Mesenchymal stem cell (in vitro differentiated cells and primary cell): ENCODE results near the gene BRWD1.

Source experiments
- DNase-seq: peaks from one replicate; pipeline ENCODE4 v3.0.0-alpha.2; 2013
- H2AFZ ChIP-seq: one replicate; pipeline ENCODE4 v1.6.1; 2013; ENCODE audit warnings: low read depth, mild to moderate bottlenecking, control low read depth, inconsistent platforms, low read length, moderate library complexity
- H2AK5ac ChIP-seq: 2 replicates; pipeline ENCODE4 v1.6.1; 2013; ENCODE audit warnings: low read length, moderate library complexity, mild to moderate bottlenecking, inconsistent platforms; ENCODE audit not compliant: severe bottlenecking
- H2BK120ac ChIP-seq: one replicate; pipeline ENCODE4 v1.6.1; 2013; ENCODE audit warnings: low read depth, mild to moderate bottlenecking, inconsistent platforms, low read length, moderate library complexity
- H2BK12ac ChIP-seq, 2 experiments: one replicate each; pipeline ENCODE4 v1.6.1; 2013; ENCODE audit warnings: inconsistent platforms in 2 of 2, low read length in 2 of 2, mild to moderate bottlenecking in 2 of 2, moderate library complexity in 2 of 2, control low read depth in 1 of 2
- H2BK15ac ChIP-seq: one replicate; pipeline ENCODE4 v1.6.1; 2013; ENCODE audit warnings: mild to moderate bottlenecking, low read depth, inconsistent platforms; ENCODE audit not compliant: poor library complexity, severe bottlenecking
- H2BK5ac ChIP-seq: 2 replicates; pipeline ENCODE4 v1.6.1; 2013; ENCODE audit warnings: low read depth, mild to moderate bottlenecking, low read length, control low read depth, inconsistent platforms; ENCODE audit not compliant: poor library complexity, severe bottlenecking
- H3K14ac ChIP-seq, 2 experiments: one replicate each; pipeline ENCODE4 v1.6.1; 2013; ENCODE audit warnings: inconsistent platforms in 2 of 2, low read length in 2 of 2, control low read depth in 1 of 2, mild to moderate bottlenecking in 1 of 2, moderate library complexity in 1 of 2
- H3K18ac ChIP-seq, 2 experiments: one replicate each; pipeline ENCODE4 v1.6.1; 2013; ENCODE audit warnings: inconsistent platforms in 2 of 2, low read length in 2 of 2, control low read depth in 1 of 2, low read depth in 1 of 2, mild to moderate bottlenecking in 1 of 2
- H3K23ac ChIP-seq, 2 experiments: one replicate each; pipeline ENCODE4 v1.6.1; 2013; ENCODE audit warnings: inconsistent platforms in 2 of 2, low read length in 2 of 2, mild to moderate bottlenecking in 2 of 2, moderate library complexity in 2 of 2, control low read depth in 1 of 2
- H3K27ac ChIP-seq: 2 replicates; pipeline ENCODE4 v1.5.1; 2013; ENCODE audit warnings: mild to moderate bottlenecking, moderate library complexity, low read length, control low read depth, inconsistent platforms; ENCODE audit not compliant: poor library complexity, severe bottlenecking
- H3K27me3 ChIP-seq, 2 experiments: 2 replicates each; pipeline versions ENCODE4 v1.6.1 to v1.7.0; 2013; ENCODE audit warnings: low read length in 2 of 2, mild to moderate bottlenecking in 2 of 2, moderate library complexity in 2 of 2, control low read depth in 1 of 2, inconsistent platforms in 1 of 2; ENCODE audit not compliant: control insufficient read depth in 1 of 2, insufficient read depth in 1 of 2
- H3K36me3 ChIP-seq, 2 experiments: 2 replicates each; pipeline versions ENCODE4 v1.6.1 to v1.7.0; 2013; ENCODE audit warnings: low read length in 2 of 2, control low read depth in 1 of 2, inconsistent platforms in 1 of 2, low read depth in 1 of 2, mild to moderate bottlenecking in 1 of 2; ENCODE audit not compliant: insufficient read depth in 2 of 2, control insufficient read depth in 1 of 2
- H3K4ac ChIP-seq, 2 experiments: one replicate each; pipeline ENCODE4 v1.6.1; 2013; ENCODE audit warnings: inconsistent platforms in 2 of 2, low read length in 2 of 2, mild to moderate bottlenecking in 2 of 2, moderate library complexity in 2 of 2, control low read depth in 1 of 2, low read depth in 1 of 2
- H3K4me1 ChIP-seq: 2 replicates; pipeline ENCODE4 v1.6.1; 2013; ENCODE audit warnings: low read depth, low read length, control low read depth; ENCODE audit not compliant: control insufficient read depth, insufficient read depth
- H3K4me2 ChIP-seq: 2 replicates; pipeline ENCODE4 v1.6.1; 2013; ENCODE audit warnings: low read length, mild to moderate bottlenecking, inconsistent platforms; ENCODE audit not compliant: poor library complexity, severe bottlenecking
- H3K4me3 ChIP-seq, 2 experiments: 2 replicates each; pipeline versions ENCODE4 v1.5.1 to v1.7.0; 2013; ENCODE audit warnings: low read length in 2 of 2, mild to moderate bottlenecking in 2 of 2, control low read depth in 1 of 2, low read depth in 1 of 2; ENCODE audit not compliant: insufficient read depth in 1 of 2
- H3K79me1 ChIP-seq: replicated peaks from 2 replicates; pipeline ENCODE4 v1.6.1; 2013; ENCODE audit warnings: mild to moderate bottlenecking, control low read depth, low read length, inconsistent platforms; ENCODE audit not compliant: poor library complexity, severe bottlenecking
- H3K9ac ChIP-seq: 2 replicates; pipeline ENCODE4 v1.7.0; 2013; ENCODE audit warnings: mild to moderate bottlenecking, low read length, moderate library complexity
- H3K9me3 ChIP-seq: 2 replicates; pipeline ENCODE4 v1.7.0; 2013; ENCODE audit warnings: mild to moderate bottlenecking, low read length; ENCODE audit not compliant: control insufficient read depth
- H4K8ac ChIP-seq: one replicate; pipeline ENCODE4 v1.6.1; 2013; ENCODE audit warnings: inconsistent platforms, mild to moderate bottlenecking, low read length, moderate library complexity
- H4K91ac ChIP-seq: one replicate; pipeline ENCODE4 v1.6.1; 2013; ENCODE audit warnings: mild to moderate bottlenecking, low read length, inconsistent platforms
- WGBS: methylation state at CpG from one replicate; pipeline ENCODE4 v1.1.7; 2013; ENCODE audit warnings: mixed read lengths; 5-methylcytosine and 5-hydroxymethylcytosine counted together

Gene BRWD1

GRCh38 chr21:39182484-39183271, 130.8 kb downstream of the BRWD1 start:
- Histone ChIP-seq H2BK5ac (peak overlapping the region; percentile 75), H2AK5ac (no peak overlapping the region), H4K8ac (peak overlapping the region; percentile 86), H3K14ac (peak overlapping the region in 1 of 2 experiments; percentile 95), H2BK12ac (peak overlapping the region in 1 of 2 experiments; percentile 49), H3K27ac (peak overlapping the region; percentile 83), H2BK15ac (peak overlapping the region; percentile 68), H3K4ac (peak overlapping the region; percentile 75 to 91), H2BK120ac (no peak overlapping the region), H3K4me1 (peaks cover 5% of the 10 kb centered on the region), H3K4me2 (peak overlapping the region; percentile 74), H3K36me3 (peaks cover 4 to 31% of the 10 kb centered on the region in 2 experiments), H3K18ac (peak overlapping the region; percentile 96 to 97), H3K4me3 (peak overlapping the region; percentile 94 to 96), H2AFZ (peak overlapping the region; percentile 93), H3K27me3 (no peaks in the 10 kb centered on the region), H3K23ac (peak overlapping the region in 1 of 2 experiments; percentile 100), H3K9ac (peak overlapping the region; percentile 99), H4K91ac (peak overlapping the region; percentile 86), H3K79me1 (peaks cover 9% of the 10 kb centered on the region), H3K9me3 (no peaks in the 10 kb centered on the region)
- under 1% methylated on average over 32 of the region's 51 CpGs for WGBS
- DNase-seq, result peak; percentile 46

- no peak overlapping the region for H2BK5ac ChIP-seq
- 66% methylated on average over 8 of the region's 8 CpGs for WGBS
- H2BK120ac ChIP-seq, result no peak overlapping the region
- H2BK15ac ChIP-seq, result no peak overlapping the region
- no peak overlapping the region for H3K27ac ChIP-seq
- no peak overlapping the region for H3K23ac ChIP-seq
- H2BK12ac ChIP-seq, result no peak overlapping the region
- peak overlapping the region; percentile 99 for H3K9ac ChIP-seq
- H3K4ac ChIP-seq, result peak overlapping the region in 1 of 2 experiments; percentile 37
- H3K36me3 ChIP-seq, result peaks cover 4 to 31% of the 10 kb centered on the region in 2 experiments
- H2AFZ ChIP-seq, result no peak overlapping the region
- H3K4me1 ChIP-seq, result peaks cover 5% of the 10 kb centered on the region
- peak overlapping the region in 1 of 2 experiments; percentile 1 for H3K14ac ChIP-seq
- peaks cover 9% of the 10 kb centered on the region for H3K79me1 ChIP-seq
- H3K4me2 ChIP-seq, result peak overlapping the region; percentile 74
- no peaks in the 10 kb centered on the region for H3K9me3 ChIP-seq
- H3K4me3 ChIP-seq, result peak overlapping the region in 1 of 2 experiments; percentile 94
- no peak overlapping the region for H4K8ac ChIP-seq
- no peaks in the 10 kb centered on the region for H3K27me3 ChIP-seq
- no peak overlapping the region for H2AK5ac ChIP-seq
- no peak overlapping the region for H3K18ac ChIP-seq
- no peak overlapping the region for H4K91ac ChIP-seq
- peak; percentile 18 for DNase-seq
Observed at GRCh38 chr21:39182016-39182415, 131.4 kb downstream of the BRWD1 start.

- DNase-seq, result no peak
- no peak overlapping the region for H3K18ac ChIP-seq
Observed at GRCh38 chr21:39181205-39181818, 132.1 kb downstream of the BRWD1 start.

GRCh38 chr21:39180429-39181019, 132.9 kb downstream of the BRWD1 start:
- Histone ChIP-seq H3K36me3 (peaks cover 7 to 41% of the 10 kb centered on the region in 2 experiments), H2AK5ac (no peak overlapping the region), H2BK15ac (no peak overlapping the region), H4K8ac (no peak overlapping the region), H3K14ac (no peak overlapping the region), H4K91ac (no peak overlapping the region), H3K4me1 (peaks cover 9% of the 10 kb centered on the region), H3K4ac (no peak overlapping the region), H2AFZ (no peak overlapping the region), H3K4me2 (no peak overlapping the region), H3K27me3 (no peaks in the 10 kb centered on the region), H3K9ac (peak overlapping the region; percentile 17), H2BK12ac (no peak overlapping the region), H3K79me1 (peaks cover 11% of the 10 kb centered on the region), H3K9me3 (no peaks in the 10 kb centered on the region), H3K4me3 (peak overlapping the region in 1 of 2 experiments; percentile 12), H2BK5ac (no peak overlapping the region), H3K27ac (no peak overlapping the region), H2BK120ac (no peak overlapping the region), H3K18ac (no peak overlapping the region), H3K23ac (no peak overlapping the region)
- 100% methylated on average over 2 of the region's 2 CpGs for WGBS
- peak; percentile 23 for DNase-seq

More at GRCh38 chr21:39181205-39181818, 132.1 kb downstream of the BRWD1 start:
- Histone ChIP-seq H2BK12ac (no peak overlapping the region), H3K14ac (no peak overlapping the region), H3K79me1 (peaks cover 8% of the 10 kb centered on the region), H3K27me3 (no peaks in the 10 kb centered on the region), H3K4me1 (peaks cover 5% of the 10 kb centered on the region), H2AK5ac (no peak overlapping the region), H3K36me3 (peaks cover 4 to 33% of the 10 kb centered on the region in 2 experiments), H4K8ac (no peak overlapping the region), H2BK5ac (no peak overlapping the region), H2AFZ (no peak overlapping the region), H3K9ac (peak overlapping the region; percentile 99), H3K23ac (no peak overlapping the region), H3K4me3 (peak overlapping the region in 1 of 2 experiments; percentile 94), H2BK15ac (no peak overlapping the region), H2BK120ac (no peak overlapping the region), H3K9me3 (no peaks in the 10 kb centered on the region), H3K4me2 (no peak overlapping the region), H3K4ac (no peak overlapping the region), H4K91ac (no peak overlapping the region), H3K27ac (no peak overlapping the region)
- 94% methylated on average over 4 of the region's 4 CpGs for WGBS
